ENCODE data around the gene RAB11FIP4.

GRCh38 chr17:31581491-31581890 lies 190.0 kb downstream of the RAB11FIP4 start:
- TF ChIP-seq CTCF (IDR thresholded peaks at IDR 0.05; ENCODE audit: insufficient read depth, low read length, poor library complexity, severe bottlenecking): no peak
- no peak for TF ChIP-seq EZH2phosphoT487 (conservative IDR thresholded peaks at IDR 0.05; ENCODE audit: low read length)
